MM.1S (cell line): ENCODE results near the gene WDR45.

Experiments used
- DNase-seq: peaks from one replicate; pipeline ENCODE4 v3.0.0-alpha.2; 2015
- H2AFZ ChIP-seq: fragments of 300-600 bp; sonication (generic); 2 replicates; pipeline ENCODE4 v1.6.0; 2016; ENCODE audit warnings: antibody characterized with exemption, low read length
- H3F3A ChIP-seq: fragments of 300-600 bp; sonication (generic); 2 replicates; pipeline ENCODE4 v1.6.1; 2016; ENCODE audit warnings: mild to moderate bottlenecking, antibody characterized with exemption, low read length, moderate library complexity, mixed read lengths; ENCODE audit not compliant: insufficient read depth
- H3K27ac ChIP-seq: fragments of 300-600 bp; sonication (generic); 2 replicates; pipeline ENCODE4 v1.5.1; 2016; ENCODE audit warnings: mild to moderate bottlenecking, low read length
- H3K27me3 ChIP-seq: fragments of 300-600 bp; sonication (generic); replicated peaks from 2 replicates; pipeline ENCODE4 v1.6.0; 2016; ENCODE audit warnings: low read length; ENCODE audit not compliant: insufficient read depth
- H3K36me3 ChIP-seq: fragments of 300-600 bp; sonication (generic); replicated peaks from 2 replicates; pipeline ENCODE4 v1.6.1; 2016; ENCODE audit warnings: mild to moderate bottlenecking, low read length, mixed read lengths; ENCODE audit not compliant: insufficient read depth
- H3K4me1 ChIP-seq: fragments of 300-600 bp; sonication (generic); 2 replicates; pipeline ENCODE4 v1.6.1; 2016; ENCODE audit warnings: low read length, mixed read lengths
- H3K4me2 ChIP-seq: fragments of 300-600 bp; sonication (generic); 2 replicates; pipeline ENCODE4 v1.6.0; 2016; ENCODE audit warnings: low read depth, low read length
- H3K4me3 ChIP-seq: fragments of 300-600 bp; sonication (generic); 2 replicates; pipeline ENCODE4 v1.5.1; 2016; ENCODE audit warnings: low read length, mixed read lengths
- H3K79me2 ChIP-seq: fragments of 300-600 bp; sonication (generic); 2 replicates; pipeline ENCODE4 v1.6.1; 2016; ENCODE audit warnings: mixed run types, low read length, mixed read lengths
- H3K9ac ChIP-seq: fragments of 300-600 bp; sonication (generic); 2 replicates; pipeline ENCODE4 v1.6.1; 2016; ENCODE audit warnings: low read length, mixed read lengths
- H3K9me2 ChIP-seq: fragments of 300-600 bp; sonication (generic); replicated peaks from 2 replicates; pipeline ENCODE4 v1.6.1; 2016; ENCODE audit warnings: mild to moderate bottlenecking, low read length, mixed read lengths; ENCODE audit not compliant: insufficient read depth
- H3K9me3 ChIP-seq: fragments of 300-600 bp; sonication (generic); replicated peaks from 2 replicates; pipeline ENCODE4 v1.6.1; 2016; ENCODE audit warnings: mild to moderate bottlenecking, low read length, mixed read lengths; ENCODE audit not compliant: insufficient read depth
- H4K20me1 ChIP-seq: fragments of 300-600 bp; sonication (generic); 2 replicates; pipeline ENCODE4 v1.6.1; 2016; ENCODE audit warnings: mild to moderate bottlenecking, low read length, moderate library complexity, mixed read lengths; ENCODE audit not compliant: insufficient read depth
- EZH2 ChIP-seq: fragments of 300-600 bp; sonication (generic); optimal IDR thresholded peaks from 2 replicates; pipeline ENCODE3; 2017; ENCODE audit warnings: low read depth, mild to moderate bottlenecking, antibody characterized with exemption, low read length, mixed read lengths
- EZH2phosphoT487 ChIP-seq: fragments of 300-600 bp; sonication (generic); IDR thresholded peaks from 2 replicates; pipeline ENCODE4 v1.6.1; 2018; ENCODE audit warnings: antibody characterized with exemption, low read length
- TF ChIP-seq, protein P1 (sequence below): fragments of 300-600 bp; sonication (generic); IDR thresholded peaks from 2 replicates; pipeline ENCODE4 v1.5.1; 2016; ENCODE audit warnings: antibody characterized with exemption, low read length, mixed read lengths

The WDR45 gene

DNA sequence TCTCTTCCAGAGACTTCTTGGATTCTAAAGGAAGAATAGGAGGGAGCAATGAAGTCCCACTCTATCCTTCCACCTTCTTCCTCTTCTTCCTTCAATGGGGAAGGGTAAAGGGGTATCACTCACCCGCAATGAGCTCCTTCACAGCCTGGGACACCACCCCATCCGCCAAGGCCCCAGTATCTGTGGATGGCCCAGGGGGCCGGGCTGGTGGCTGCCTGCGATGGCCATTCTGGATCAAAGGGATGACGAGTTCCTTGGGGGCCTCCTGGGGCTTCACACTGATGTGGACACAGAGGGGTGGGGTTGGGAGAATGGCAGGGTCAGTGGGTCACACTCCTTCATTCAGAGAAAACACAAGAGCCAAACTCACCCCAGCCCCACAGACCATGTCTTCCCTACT, 42.8 kb upstream of the WDR45 start:
- Histone ChIP-seq H3K36me3 (no peaks in the 10 kb centered on the region), H3K27ac (no peak overlapping the region), H3K4me3 (peak overlapping the region; percentile 77), H3F3A (no peaks in the 10 kb centered on the region), H3K9me2 (no peaks in the 10 kb centered on the region), H3K4me2 (peak overlapping the region; percentile 72), H3K9me3 (no peaks in the 10 kb centered on the region), H3K9ac (peak overlapping the region; percentile 84; the same call in 1 of the 2 replicates), H4K20me1 (no peaks in the 10 kb centered on the region), H3K79me2 (peaks cover 22% of the 10 kb centered on the region), H2AFZ (no peak overlapping the region), H3K27me3 (no peaks in the 10 kb centered on the region), H3K4me1 (no peaks in the 10 kb centered on the region)
- DNase-seq = no peak
- TF ChIP-seq EZH2 = no peak
- TF ChIP-seq EZH2phosphoT487 = no peak
- TF ChIP-seq, protein P1, sequence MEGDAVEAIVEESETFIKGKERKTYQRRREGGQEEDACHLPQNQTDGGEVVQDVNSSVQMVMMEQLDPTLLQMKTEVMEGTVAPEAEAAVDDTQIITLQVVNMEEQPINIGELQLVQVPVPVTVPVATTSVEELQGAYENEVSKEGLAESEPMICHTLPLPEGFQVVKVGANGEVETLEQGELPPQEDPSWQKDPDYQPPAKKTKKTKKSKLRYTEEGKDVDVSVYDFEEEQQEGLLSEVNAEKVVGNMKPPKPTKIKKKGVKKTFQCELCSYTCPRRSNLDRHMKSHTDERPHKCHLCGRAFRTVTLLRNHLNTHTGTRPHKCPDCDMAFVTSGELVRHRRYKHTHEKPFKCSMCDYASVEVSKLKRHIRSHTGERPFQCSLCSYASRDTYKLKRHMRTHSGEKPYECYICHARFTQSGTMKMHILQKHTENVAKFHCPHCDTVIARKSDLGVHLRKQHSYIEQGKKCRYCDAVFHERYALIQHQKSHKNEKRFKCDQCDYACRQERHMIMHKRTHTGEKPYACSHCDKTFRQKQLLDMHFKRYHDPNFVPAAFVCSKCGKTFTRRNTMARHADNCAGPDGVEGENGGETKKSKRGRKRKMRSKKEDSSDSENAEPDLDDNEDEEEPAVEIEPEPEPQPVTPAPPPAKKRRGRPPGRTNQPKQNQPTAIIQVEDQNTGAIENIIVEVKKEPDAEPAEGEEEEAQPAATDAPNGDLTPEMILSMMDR = no peak

DNA sequence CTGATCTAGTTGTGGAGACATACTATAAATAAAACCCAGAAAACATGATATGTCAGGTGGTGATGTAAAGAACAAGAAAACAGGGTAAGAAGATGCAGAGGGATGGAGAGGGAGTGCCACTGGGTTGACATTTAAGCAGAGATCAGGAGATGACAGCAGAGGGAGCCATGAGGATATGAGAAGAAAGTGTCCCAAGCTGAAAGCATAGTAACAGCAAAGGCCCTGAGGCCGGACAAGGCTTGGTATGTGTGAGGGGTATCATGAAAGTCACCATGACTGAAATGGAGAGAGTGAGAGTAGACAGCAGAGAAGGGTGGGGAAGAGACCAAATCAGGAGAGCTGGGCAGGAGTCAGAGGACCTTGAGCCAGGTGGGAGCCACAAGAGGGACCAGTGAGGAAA, 40.4 kb upstream of the WDR45 start:
- Histone ChIP-seq H3K4me2 (no peak overlapping the region), H3K9me2 (no peaks in the 10 kb centered on the region), H3K4me3 (no peak overlapping the region), H3K4me1 (no peaks in the 10 kb centered on the region), H3K27me3 (no peaks in the 10 kb centered on the region), H2AFZ (no peak overlapping the region), H4K20me1 (no peaks in the 10 kb centered on the region), H3K36me3 (no peaks in the 10 kb centered on the region), H3K79me2 (peaks cover 22% of the 10 kb centered on the region), H3F3A (no peaks in the 10 kb centered on the region), H3K9me3 (no peaks in the 10 kb centered on the region), H3K27ac (no peak overlapping the region), H3K9ac (no peak overlapping the region)
- TF ChIP-seq EZH2phosphoT487 (no peak), EZH2 (no peak)
- TF ChIP-seq, protein P1 = no peak
- no peak for DNase-seq

DNA sequence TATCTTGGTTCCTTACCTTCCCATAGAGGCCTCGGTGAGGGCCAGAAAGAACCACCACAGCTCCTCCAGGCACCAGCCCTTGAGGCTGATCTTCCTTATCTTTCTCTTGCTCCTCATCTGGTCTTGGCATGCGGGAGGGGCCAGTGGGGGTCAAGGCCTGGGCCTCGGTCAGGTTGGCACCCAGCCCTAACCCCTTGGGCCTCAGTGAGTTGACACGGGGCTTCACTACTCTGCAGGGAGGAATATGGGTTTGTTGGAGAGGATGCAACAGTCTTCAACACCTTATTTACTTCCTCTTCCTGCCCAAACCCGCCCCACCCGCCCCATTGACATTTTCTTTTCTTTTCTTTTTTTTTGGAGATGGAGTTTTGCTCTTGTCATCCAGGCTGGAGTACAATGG, 37.9 kb upstream of the WDR45 start:
- H3K36me3 ChIP-seq = no peaks in the 10 kb centered on the region
- DNase-seq = no peak
- no peaks in the 10 kb centered on the region for H3K9me3 ChIP-seq

More for the DNA sequence above, 37.9 kb upstream of the WDR45 start:
- Histone ChIP-seq H3K4me1 (no peaks in the 10 kb centered on the region), H2AFZ (no peak overlapping the region), H3K4me2 (no peak overlapping the region), H3K4me3 (no peak overlapping the region), H3K27ac (no peak overlapping the region), H3K27me3 (no peaks in the 10 kb centered on the region), H3F3A (no peaks in the 10 kb centered on the region), H3K9me2 (no peaks in the 10 kb centered on the region), H4K20me1 (no peaks in the 10 kb centered on the region), H3K79me2 (peaks cover 12% of the 10 kb centered on the region), H3K9ac (no peak overlapping the region)
- TF ChIP-seq EZH2 = no peak
- TF ChIP-seq, protein P1 = no peak
- TF ChIP-seq EZH2phosphoT487 = no peak
